HG03460 (cell line): ENCODE data around the gene LHPP.
"Not testable (repeated sequence)": the region's sequence is repeated elsewhere in the genome, so short reads cannot be mapped to it uniquely, and the experiment has no call there.

ENCODE experiments used
- ATAC-seq: cut with Tn5 transposase; IDR thresholded peaks from one replicate; pipeline ENCODE4 v1.9.1; 2021; ENCODE audit not compliant: unreplicated experiment

The LHPP gene

GRCh38 chr10:124602646-124603365 is 141.2 kb downstream of the LHPP start:
- ATAC-seq: no peak

- ATAC-seq: no peak
These were observed 142.0 kb downstream of the LHPP start for GRCh38 chr10:124603376-124604213.

GRCh38 chr10:124604214-124605000 is 142.8 kb downstream of the LHPP start:
- ATAC-seq: no peak

GRCh38 chr10:124605001-124605370 is 143.4 kb downstream of the LHPP start:
- no peak for ATAC-seq

- no peak for ATAC-seq
These were observed 143.8 kb downstream of the LHPP start for GRCh38 chr10:124605481-124605855.

- ATAC-seq: no peak
These were observed 144.5 kb downstream of the LHPP start for GRCh38 chr10:124605856-124606812.

GRCh38 chr10:124606822-124607221 is 145.2 kb downstream of the LHPP start:
- no peak for ATAC-seq

- no peak for ATAC-seq
These were observed 146.1 kb downstream of the LHPP start for GRCh38 chr10:124607693-124608092.

GRCh38 chr10:124608093-124608721 is 146.6 kb downstream of the LHPP start:
- ATAC-seq: no peak

GRCh38 chr10:124609698-124610097 is 148.1 kb downstream of the LHPP start:
- ATAC-seq: no peak

- ATAC-seq: not testable (repeated sequence)
These were observed 148.6 kb downstream of the LHPP start for GRCh38 chr10:124610186-124610585.

GRCh38 chr10:124610851-124611250 is 149.2 kb downstream of the LHPP start:
- ATAC-seq: not testable (repeated sequence)

- no peak for ATAC-seq
These were observed 150.1 kb downstream of the LHPP start for GRCh38 chr10:124611738-124612137.

GRCh38 chr10:124612611-124613498 is 151.2 kb downstream of the LHPP start:
- ATAC-seq: no peak

- ATAC-seq: peak; percentile 53
These were observed 152.5 kb downstream of the LHPP start for GRCh38 chr10:124614003-124614659.

- no peak for ATAC-seq
These were observed 153.6 kb downstream of the LHPP start for GRCh38 chr10:124615259-124615658.

- no peak for ATAC-seq
These were observed 154.6 kb downstream of the LHPP start for GRCh38 chr10:124616040-124616835.

- ATAC-seq: no peak
These were observed 155.2 kb downstream of the LHPP start for GRCh38 chr10:124616836-124617130.
